Measurements from ENCODE around the gene SYNE1.
"Not testable (repeated sequence)": the region's sequence is repeated elsewhere in the genome, so short reads cannot be mapped to it uniquely, and the experiment has no call there.

Gene SYNE1

DNA sequence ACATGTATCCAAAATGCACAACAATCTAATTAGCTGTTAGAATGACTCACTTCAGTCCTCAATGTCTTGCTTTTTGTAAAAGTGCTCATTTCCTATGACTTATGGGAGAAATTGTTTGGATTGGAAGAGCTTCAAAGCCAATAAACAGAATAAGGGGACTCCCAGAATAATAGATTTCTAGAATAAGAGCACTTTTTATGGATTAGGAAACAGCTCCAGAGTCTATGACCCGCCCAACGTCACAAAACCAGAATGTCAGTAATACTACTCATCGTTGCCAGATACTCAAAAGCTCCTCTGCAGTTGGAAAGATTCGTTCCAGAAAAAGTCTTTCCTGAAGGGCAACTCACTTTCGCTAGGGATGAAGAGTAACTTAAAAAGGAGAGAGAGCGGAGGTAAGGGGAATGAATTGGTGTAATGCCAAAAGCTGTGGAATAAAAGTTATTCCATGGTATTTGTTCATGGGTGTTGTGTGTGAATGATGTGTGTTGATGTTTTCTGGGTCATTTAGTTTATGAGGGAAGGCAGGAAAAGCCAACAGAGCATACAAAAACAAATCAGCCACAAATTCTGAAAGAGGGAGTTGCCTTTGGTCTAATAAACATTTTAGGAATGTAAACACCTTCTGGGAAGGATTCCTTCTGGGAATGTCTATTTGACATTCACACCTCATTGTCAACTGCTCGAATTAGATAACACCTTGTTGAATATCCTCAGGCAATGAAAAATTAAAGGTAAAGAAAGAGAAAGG is 64.6 kb downstream of the SYNE1 start:
- no peak for DNase-seq (ENCODE audit: low read depth)
- H3K4me3 ChIP-seq (ENCODE audit: low read depth, low read length): no peak overlapping the region
- TF ChIP-seq, protein P1, sequence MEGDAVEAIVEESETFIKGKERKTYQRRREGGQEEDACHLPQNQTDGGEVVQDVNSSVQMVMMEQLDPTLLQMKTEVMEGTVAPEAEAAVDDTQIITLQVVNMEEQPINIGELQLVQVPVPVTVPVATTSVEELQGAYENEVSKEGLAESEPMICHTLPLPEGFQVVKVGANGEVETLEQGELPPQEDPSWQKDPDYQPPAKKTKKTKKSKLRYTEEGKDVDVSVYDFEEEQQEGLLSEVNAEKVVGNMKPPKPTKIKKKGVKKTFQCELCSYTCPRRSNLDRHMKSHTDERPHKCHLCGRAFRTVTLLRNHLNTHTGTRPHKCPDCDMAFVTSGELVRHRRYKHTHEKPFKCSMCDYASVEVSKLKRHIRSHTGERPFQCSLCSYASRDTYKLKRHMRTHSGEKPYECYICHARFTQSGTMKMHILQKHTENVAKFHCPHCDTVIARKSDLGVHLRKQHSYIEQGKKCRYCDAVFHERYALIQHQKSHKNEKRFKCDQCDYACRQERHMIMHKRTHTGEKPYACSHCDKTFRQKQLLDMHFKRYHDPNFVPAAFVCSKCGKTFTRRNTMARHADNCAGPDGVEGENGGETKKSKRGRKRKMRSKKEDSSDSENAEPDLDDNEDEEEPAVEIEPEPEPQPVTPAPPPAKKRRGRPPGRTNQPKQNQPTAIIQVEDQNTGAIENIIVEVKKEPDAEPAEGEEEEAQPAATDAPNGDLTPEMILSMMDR (IDR thresholded peaks at IDR 0.05; ENCODE audit: control insufficient read depth, extremely low read depth, insufficient read depth): no peak

DNA sequence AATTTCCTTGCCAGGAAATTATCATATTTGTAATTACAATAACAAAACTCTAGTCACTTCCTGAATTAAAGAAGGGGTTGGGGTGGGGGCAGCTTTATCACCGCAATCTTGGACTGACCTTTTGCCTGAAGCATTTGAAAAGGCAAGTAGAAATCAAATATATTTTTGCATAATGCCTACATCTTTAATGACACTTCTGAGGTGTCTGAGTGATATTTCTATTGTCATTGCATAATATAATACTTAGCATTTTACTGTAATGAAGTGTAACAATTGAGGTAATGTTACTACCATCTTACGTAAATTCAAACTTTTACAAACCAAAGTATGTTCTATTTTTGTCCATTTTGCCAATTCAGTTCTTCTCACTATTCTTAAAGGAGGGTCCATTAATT is 65.2 kb downstream of the SYNE1 start:
- TF ChIP-seq, protein P1 (IDR thresholded peaks at IDR 0.05; ENCODE audit: control insufficient read depth, extremely low read depth, insufficient read depth): no peak

DNA sequence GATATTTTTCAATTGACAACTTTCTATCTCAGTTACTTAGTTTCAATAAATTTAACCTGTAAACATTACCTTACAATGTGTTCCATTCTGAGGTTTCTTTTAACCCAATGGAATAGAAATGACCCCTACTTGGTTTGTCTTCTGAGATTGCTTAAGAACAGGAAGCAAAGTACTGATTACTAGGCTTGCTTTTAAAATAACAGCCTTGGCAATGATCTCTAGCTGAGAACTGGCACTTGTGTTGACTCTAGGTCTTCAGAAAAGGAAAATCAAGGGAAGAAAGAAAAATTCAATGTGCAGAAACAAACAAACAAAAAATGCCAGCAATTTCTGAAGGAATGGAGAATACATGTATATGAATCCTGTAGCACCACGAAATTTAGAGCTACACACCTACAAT is 66.1 kb downstream of the SYNE1 start:
- no peak overlapping the region for H3K4me3 ChIP-seq (ENCODE audit: low read depth, low read length)
- TF ChIP-seq, protein P1 (IDR thresholded peaks at IDR 0.05; ENCODE audit: control insufficient read depth, extremely low read depth, insufficient read depth): no peak
- DNase-seq (ENCODE audit: low read depth): no peak

More for the DNA sequence above, 65.2 kb downstream of the SYNE1 start:
- H3K4me3 ChIP-seq (ENCODE audit: low read depth, low read length): no peak overlapping the region
- DNase-seq (ENCODE audit: low read depth): no peak

DNA sequence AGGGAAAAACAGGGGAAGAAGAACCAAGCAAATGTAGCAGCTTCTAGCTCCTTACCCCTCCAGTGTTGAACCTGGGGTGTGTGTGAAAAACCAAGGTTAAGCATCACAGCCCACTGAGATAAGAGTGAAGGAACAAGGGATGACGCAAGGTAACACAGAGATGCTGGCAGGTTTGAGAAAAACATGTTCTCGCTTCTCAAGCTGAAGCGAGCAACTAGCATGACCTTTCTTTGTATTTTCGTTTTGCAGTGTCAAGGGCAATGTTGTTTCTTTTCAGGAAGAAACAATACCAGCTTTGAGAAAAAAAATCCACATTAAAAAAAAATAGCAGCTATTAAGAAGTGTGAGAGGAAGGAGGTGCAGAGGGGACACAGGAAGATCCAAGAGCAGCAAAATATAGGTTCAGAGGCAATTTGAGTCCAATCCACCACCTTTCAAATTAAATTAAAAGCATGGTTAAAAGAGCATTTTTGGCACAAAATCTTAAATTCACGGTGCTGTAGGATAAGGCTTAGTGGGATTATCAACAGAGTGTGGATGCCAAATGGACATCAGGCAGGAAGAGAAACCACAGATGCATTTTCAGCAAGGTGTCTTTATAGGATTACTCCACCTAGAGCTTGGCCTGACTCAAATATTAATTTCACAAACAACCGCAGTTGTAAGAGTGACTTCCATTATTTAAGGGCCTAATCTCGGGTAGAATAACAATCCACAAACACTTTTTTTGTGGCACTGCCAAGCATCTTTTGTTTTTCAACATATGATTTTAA is 70.9 kb downstream of the SYNE1 start:
- no peak for DNase-seq (ENCODE audit: low read depth)
- TF ChIP-seq, protein P1 (IDR thresholded peaks at IDR 0.05; ENCODE audit: control insufficient read depth, extremely low read depth, insufficient read depth): no peak
- no peak overlapping the region for H3K4me3 ChIP-seq (ENCODE audit: low read depth, low read length)

DNA sequence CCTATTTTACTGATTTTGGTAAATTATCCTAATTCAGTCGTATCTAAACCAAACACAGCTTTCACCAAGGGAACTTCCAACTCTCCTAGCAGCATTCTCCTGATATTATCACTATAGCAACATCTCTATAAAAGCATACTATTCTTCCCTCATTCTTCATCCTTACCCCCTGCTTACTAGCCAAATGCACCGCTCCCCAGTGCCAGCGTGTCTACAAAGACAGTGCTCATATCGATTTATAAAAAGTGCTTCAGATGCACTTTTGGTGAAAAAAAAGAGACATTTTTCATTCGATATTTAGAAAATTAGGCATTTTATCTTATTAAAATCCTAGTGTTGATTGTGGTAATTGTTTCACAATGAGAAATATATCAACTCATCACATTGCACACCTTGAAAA is 74.0 kb downstream of the SYNE1 start:
- no peak overlapping the region for H3K4me3 ChIP-seq (ENCODE audit: low read depth, low read length)
- TF ChIP-seq, protein P1 (IDR thresholded peaks at IDR 0.05; ENCODE audit: control insufficient read depth, extremely low read depth, insufficient read depth): no peak
- no peak for DNase-seq (ENCODE audit: low read depth)

DNA sequence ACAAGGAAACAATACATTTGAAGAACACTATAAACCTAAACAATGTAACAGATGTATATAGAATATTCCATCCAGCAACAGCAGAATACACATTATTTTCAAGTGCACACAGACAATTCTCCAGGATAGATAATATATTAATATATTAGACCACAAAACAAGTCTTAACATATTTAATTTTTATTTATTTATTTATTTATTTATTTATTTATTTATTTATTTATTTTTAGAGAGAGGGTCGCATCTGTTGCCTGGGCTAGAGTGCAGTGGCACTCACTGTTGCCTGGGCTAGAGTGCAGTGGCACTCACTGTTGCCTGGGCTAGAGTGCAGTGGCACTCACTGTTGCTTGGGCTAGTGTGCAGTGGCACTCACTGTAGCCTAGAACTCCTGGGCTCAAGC is 78.4 kb downstream of the SYNE1 start:
- not testable (repeated sequence) for H3K4me3 ChIP-seq (ENCODE audit: low read depth, low read length); DNase-seq (ENCODE audit: low read depth)

DNA sequence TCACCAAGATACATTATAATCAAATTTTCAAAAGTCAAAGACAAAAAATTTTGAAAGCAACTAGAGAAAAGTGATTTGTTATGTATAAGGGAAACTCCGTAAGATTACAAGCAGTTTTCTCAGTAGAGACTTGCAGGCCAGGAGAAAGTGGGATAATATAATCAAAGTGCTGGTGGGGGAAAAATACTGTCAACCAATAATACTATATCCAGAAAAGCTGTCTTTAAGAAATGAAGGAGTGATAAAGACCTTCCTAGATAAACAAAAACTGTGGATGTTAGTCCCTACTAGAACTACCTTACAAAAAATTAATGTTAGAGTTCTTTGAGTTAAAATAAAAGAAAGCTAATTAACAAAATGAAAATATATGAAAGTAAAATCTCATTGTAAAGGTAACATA is 79.7 kb downstream of the SYNE1 start:
- TF ChIP-seq, protein P1 (IDR thresholded peaks at IDR 0.05; ENCODE audit: control insufficient read depth, extremely low read depth, insufficient read depth): no peak

More for the DNA sequence above, 79.7 kb downstream of the SYNE1 start:
- DNase-seq (ENCODE audit: low read depth): no peak
- no peak overlapping the region for H3K4me3 ChIP-seq (ENCODE audit: low read depth, low read length)
